Measurements from ENCODE around the gene SH3TC2.

GRCh38 chr5:149053072-149053695 is 9.7 kb downstream of the SH3TC2 start:
- TF ChIP-seq CTCF (conservative IDR thresholded peaks at IDR 0.05; ENCODE audit: low read depth, low read length) (peak; percentile 25; the same call in 1 of the 2 replicates), EZH2 (IDR thresholded peaks at IDR 0.05; ENCODE audit: low read length, unreplicated experiment) (no peak), EZH2phosphoT487 (IDR thresholded peaks at IDR 0.05; ENCODE audit: borderline replicate concordance, low read length) (no peak)
